ENCODE data around the gene TAS2R3. TPM values are rescaled to one million over a fixed set of nuclear protein-coding genes. Genes with fewer than 3 reads are reported as not detected.
"Not testable (repeated sequence)": the region's sequence is repeated elsewhere in the genome, so short reads cannot be mapped to it uniquely, and the experiment has no call there.

Gene TAS2R3
- total and polyA plus RNA-seq, 12 donors = 0.30 to 1.1 (median 0.46) TPM; not detected in 4

- H3K36me3 ChIP-seq = peaks cover 0 to 81% (median 43%) of the 10 kb centered on the region in 9 donors
- TF ChIP-seq CTCF (IDR thresholded peaks at IDR 0.05) = no peak
Observed at GRCh38 chr7:141742229-141742628, 21.7 kb upstream of the TAS2R3 start.

DNA sequence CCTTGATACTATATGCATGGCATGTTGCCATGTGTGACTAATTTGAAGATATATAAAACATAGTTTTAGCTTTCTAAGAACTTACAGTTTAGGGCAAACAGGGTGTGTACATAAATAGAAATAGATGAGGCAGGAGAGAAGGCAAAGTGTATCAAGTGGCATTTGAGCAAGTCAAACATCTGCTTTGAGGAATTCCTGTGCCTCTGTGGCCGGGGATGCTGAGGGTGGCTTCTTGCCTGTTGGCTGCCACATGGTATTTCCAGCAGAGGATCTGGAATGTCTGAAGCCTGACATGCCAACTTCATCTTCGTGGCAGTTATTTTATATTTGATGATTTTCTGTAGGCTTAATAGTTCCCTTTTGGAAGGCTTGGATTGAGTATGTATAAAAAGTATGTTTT lies 19.8 kb upstream of the TAS2R3 start:
- DNase-seq (no peak), ATAC-seq (no peak)
- no peak overlapping the region for H3K27ac ChIP-seq
- no peak for TF ChIP-seq CTCF (IDR thresholded peaks at IDR 0.05)
- H3K36me3 ChIP-seq = peaks cover 0 to 100% (median 57%) of the 10 kb centered on the region in 9 donors
- peaks cover 2 to 22% (median 12%) of the 10 kb centered on the region in 9 donors for H3K4me1 ChIP-seq
- WGBS, 2 donors = 79 to 89% methylated on average over 2 of the region's 2 CpGs
- H3K4me3 ChIP-seq = no peak overlapping the region
- H3K9me3 ChIP-seq = no peaks in the 10 kb centered on the region
- no peaks in the 10 kb centered on the region for H3K27me3 ChIP-seq
- intact Hi-C loops (cut with DNase I) = no loop called here

More at GRCh38 chr7:141742229-141742628, 21.7 kb upstream of the TAS2R3 start:
- intact Hi-C loops (cut with DNase I) = no loop called here
- no peaks in the 10 kb centered on the region for H3K27me3 ChIP-seq
- peaks cover 6 to 32% (median 22%) of the 10 kb centered on the region in 9 donors for H3K4me1 ChIP-seq
- H3K4me3 ChIP-seq = no peak overlapping the region
- ATAC-seq (no peak), DNase-seq (no peak)
- WGBS, 2 donors = 14 to 34% methylated on average over 1 of the region's 1 CpG
- H3K27ac ChIP-seq = no peak overlapping the region
- H3K9me3 ChIP-seq = no peaks in the 10 kb centered on the region

DNA sequence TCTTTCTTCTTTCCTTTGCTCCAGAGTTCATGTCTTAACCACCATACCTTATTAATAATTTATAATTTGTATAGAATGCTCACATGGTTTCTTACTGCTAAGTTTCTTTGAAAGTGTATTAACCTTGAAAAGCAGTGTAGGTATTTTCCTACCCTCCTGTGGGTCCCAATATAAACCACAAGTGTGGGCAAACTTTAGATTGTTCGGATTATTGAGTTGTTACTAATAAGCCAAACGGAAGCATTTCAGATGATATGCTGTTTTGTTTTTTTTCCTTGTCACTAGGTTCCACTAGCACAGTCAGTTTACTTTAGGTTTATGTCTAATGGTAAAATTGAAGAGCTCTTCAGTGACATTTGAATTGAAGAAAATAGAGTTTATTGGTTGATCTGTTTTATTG lies 15.5 kb upstream of the TAS2R3 start:
- no peaks in the 10 kb centered on the region for H3K27me3 ChIP-seq
- H3K9me3 ChIP-seq = peaks cover 0 to 32% (median 21%) of the 10 kb centered on the region in 11 donors
- ATAC-seq (no peak), DNase-seq (no peak)
- H3K4me1 ChIP-seq = no peaks in the 10 kb centered on the region
- peaks cover 15 to 100% (median 88%) of the 10 kb centered on the region in 9 donors for H3K36me3 ChIP-seq
- H3K4me3 ChIP-seq = no peak overlapping the region
- TF ChIP-seq CTCF (IDR thresholded peaks at IDR 0.05) = no peak
- WGBS, 2 donors = 91 to 98% methylated on average over 2 of the region's 2 CpGs
- no peak overlapping the region for H3K27ac ChIP-seq
- intact Hi-C loops (cut with DNase I) = no loop called here

DNA sequence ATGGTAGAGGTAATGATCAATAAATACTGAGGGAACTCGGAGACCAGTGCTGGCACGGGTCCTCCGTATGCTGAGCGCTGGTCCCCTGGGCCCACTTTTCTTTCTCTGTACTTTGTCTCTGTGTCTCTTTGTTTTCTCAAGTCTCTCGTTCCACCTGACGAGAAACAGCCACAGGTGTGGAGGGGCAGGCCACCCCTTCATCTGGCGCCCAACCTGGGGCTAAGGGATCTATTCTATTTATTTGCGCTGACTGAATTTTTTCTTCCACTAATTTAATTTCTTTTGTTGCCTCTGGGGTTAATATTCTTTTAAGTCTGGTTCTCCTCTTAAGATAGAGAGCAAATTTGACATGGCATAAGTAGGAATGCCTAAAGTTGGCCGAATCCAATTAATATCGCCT lies 12.0 kb upstream of the TAS2R3 start:
- peaks cover 0 to 32% (median 21%) of the 10 kb centered on the region in 11 donors for H3K9me3 ChIP-seq
- ATAC-seq = not testable (repeated sequence)

GRCh38 chr7:141752634-141753033 lies 11.3 kb upstream of the TAS2R3 start:
- DNase-seq (no peak), ATAC-seq (no peak)
- H3K27me3 ChIP-seq = no peaks in the 10 kb centered on the region
- TF ChIP-seq CTCF (IDR thresholded peaks at IDR 0.05) = peak in 3 of 9 donors; percentile 15 to 29 (median 26)
- H3K9me3 ChIP-seq = peaks cover 0 to 32% (median 21%) of the 10 kb centered on the region in 11 donors
- H3K4me1 ChIP-seq = no peaks in the 10 kb centered on the region
- WGBS, 2 donors = 97 to 98% methylated on average over 13 of the region's 13 CpGs
- H3K36me3 ChIP-seq = peaks cover 12 to 100% (median 60%) of the 10 kb centered on the region in 9 donors
- no peak overlapping the region for H3K27ac ChIP-seq
- intact Hi-C loops (cut with DNase I) = no loop called here
- H3K4me3 ChIP-seq = no peak overlapping the region

More for the DNA sequence above, 12.0 kb upstream of the TAS2R3 start:
- H3K36me3 ChIP-seq = peaks cover 12 to 100% (median 62%) of the 10 kb centered on the region in 9 donors
- WGBS, 2 donors = 98 to 99% methylated on average over 10 of the region's 10 CpGs
- intact Hi-C loops (cut with DNase I); H3K27me3 ChIP-seq; DNase-seq; H3K4me1 ChIP-seq; H3K4me3 ChIP-seq; H3K27ac ChIP-seq: not testable (repeated sequence)
